ENCODE data around the gene AMOT. TPM values are rescaled to one million over a fixed set of nuclear protein-coding genes. Genes with fewer than 3 reads are reported as not detected.

The AMOT gene
- total RNA-seq, 1 donor from 2014 or later, result 36.9 TPM

DNA sequence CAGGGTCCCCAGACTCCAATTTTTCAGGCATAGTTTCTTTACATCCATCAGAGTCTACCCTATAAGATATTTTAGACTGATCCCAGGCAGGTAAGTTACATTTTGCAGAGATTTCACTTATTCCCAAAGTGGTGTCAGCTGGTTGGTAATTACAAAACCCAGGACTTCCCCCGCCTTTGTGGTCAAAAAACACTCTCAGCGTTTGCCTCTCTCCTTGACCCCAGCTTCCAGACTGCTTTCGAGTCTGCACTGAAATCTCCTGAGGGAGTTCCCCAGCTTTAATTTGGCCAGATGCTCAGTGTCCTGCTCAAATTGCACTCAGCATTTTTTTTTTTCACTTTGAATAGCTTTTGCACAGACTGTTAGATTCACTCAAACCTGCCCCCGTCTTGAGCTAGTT is 11.2 kb upstream of the AMOT start:
- Mint-ChIP-seq H3K27ac (ENCODE audit: unreplicated experiment) (no peak overlapping the region), H3K27me3 (ENCODE audit: low read depth, unreplicated experiment) (no peaks in the 10 kb centered on the region), H3K36me3 (ENCODE audit: low read depth, unreplicated experiment) (no peaks in the 10 kb centered on the region), H3K4me3 (ENCODE audit: unreplicated experiment) (no peak overlapping the region), H3K4me1 (ENCODE audit: low read depth, unreplicated experiment) (peaks cover 16% of the 10 kb centered on the region), H3K9me3 (ENCODE audit: unreplicated experiment) (no peaks in the 10 kb centered on the region)
- no peak overlapping the region for H3K4me2 ChIP-seq (ENCODE audit: low read length)
- no peak overlapping the region for H3K9ac ChIP-seq (ENCODE audit: low read length)
- no peaks in the 10 kb centered on the region for H3K36me3 ChIP-seq (ENCODE audit: insufficient read depth, low read length)
- H3K27me3 ChIP-seq (ENCODE audit: insufficient read depth, low read length), result no peaks in the 10 kb centered on the region
- FAIRE-seq, result no peak
- no peak for TF ChIP-seq EZH2 (IDR thresholded peaks at IDR 0.05; ENCODE audit: insufficient read depth, low read length)
- TF ChIP-seq, protein P1, sequence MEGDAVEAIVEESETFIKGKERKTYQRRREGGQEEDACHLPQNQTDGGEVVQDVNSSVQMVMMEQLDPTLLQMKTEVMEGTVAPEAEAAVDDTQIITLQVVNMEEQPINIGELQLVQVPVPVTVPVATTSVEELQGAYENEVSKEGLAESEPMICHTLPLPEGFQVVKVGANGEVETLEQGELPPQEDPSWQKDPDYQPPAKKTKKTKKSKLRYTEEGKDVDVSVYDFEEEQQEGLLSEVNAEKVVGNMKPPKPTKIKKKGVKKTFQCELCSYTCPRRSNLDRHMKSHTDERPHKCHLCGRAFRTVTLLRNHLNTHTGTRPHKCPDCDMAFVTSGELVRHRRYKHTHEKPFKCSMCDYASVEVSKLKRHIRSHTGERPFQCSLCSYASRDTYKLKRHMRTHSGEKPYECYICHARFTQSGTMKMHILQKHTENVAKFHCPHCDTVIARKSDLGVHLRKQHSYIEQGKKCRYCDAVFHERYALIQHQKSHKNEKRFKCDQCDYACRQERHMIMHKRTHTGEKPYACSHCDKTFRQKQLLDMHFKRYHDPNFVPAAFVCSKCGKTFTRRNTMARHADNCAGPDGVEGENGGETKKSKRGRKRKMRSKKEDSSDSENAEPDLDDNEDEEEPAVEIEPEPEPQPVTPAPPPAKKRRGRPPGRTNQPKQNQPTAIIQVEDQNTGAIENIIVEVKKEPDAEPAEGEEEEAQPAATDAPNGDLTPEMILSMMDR (IDR thresholded peaks at IDR 0.05; ENCODE audit: insufficient read depth, low read depth, low read length), result no peak
- H3K4me3 ChIP-seq (ENCODE audit: insufficient read depth, low read depth, low read length), result no peak overlapping the region
- H2AFZ ChIP-seq (ENCODE audit: low read depth, low read length), result no peak overlapping the region
- no peaks in the 10 kb centered on the region for H3K4me1 ChIP-seq (ENCODE audit: insufficient read depth, low read length)
- no peaks in the 10 kb centered on the region for H3K79me2 ChIP-seq (ENCODE audit: insufficient read depth, low read length)
- no peaks in the 10 kb centered on the region for H4K20me1 ChIP-seq (ENCODE audit: insufficient read depth, low read length)
- H3K9me3 ChIP-seq (ENCODE audit: insufficient read depth, low read depth, low read length), result no peaks in the 10 kb centered on the region
- peak; percentile 68 for DNase-seq (ENCODE audit: low read depth)
- no peak overlapping the region for H3K27ac ChIP-seq (ENCODE audit: low read depth, low read length)

DNA sequence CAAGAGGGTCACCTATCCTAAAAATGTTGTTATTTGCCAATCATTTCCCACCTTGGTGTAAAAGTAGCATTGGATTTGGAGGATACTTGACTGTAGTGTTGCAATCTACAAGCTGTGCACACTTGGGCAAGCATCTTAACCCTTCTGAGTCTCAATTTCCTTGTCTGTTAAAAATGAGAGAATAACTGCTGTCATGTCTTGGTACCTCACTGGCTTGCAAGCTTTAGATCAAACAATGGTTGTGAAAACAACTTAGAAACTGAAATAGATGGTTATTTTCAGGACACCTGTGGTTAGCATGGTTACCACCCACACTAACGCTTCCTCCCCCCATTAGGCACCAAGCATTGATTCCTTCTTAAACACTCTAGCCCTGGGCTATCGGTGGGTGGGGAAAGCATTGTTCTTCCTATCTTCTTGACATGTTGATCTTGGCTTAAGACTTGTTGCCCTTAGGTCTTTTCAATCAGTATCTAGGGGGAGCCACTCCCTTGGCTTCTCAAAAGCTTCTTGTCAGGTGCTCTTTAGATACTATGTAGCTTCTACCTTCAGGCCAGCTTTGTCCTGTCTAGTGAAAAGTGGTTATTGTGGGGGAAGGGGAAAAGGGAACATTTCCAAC is 10.6 kb upstream of the AMOT start:
- Histone ChIP-seq H3K4me1 (ENCODE audit: insufficient read depth, low read length) (no peaks in the 10 kb centered on the region), H3K9me3 (ENCODE audit: insufficient read depth, low read depth, low read length) (no peaks in the 10 kb centered on the region), H3K27me3 (ENCODE audit: insufficient read depth, low read length) (no peaks in the 10 kb centered on the region), H4K20me1 (ENCODE audit: insufficient read depth, low read length) (no peaks in the 10 kb centered on the region), H3K9ac (ENCODE audit: low read length) (no peak overlapping the region), H3K4me3 (ENCODE audit: insufficient read depth, low read depth, low read length) (no peak overlapping the region), H3K27ac (ENCODE audit: low read depth, low read length) (no peak overlapping the region), H3K36me3 (ENCODE audit: insufficient read depth, low read length) (no peaks in the 10 kb centered on the region), H3K79me2 (ENCODE audit: insufficient read depth, low read length) (no peaks in the 10 kb centered on the region), H2AFZ (ENCODE audit: low read depth, low read length) (no peak overlapping the region), H3K4me2 (ENCODE audit: low read length) (no peak overlapping the region)
- no peak overlapping the region for H3K27ac Mint-ChIP-seq (ENCODE audit: unreplicated experiment)
- no peaks in the 10 kb centered on the region for H3K36me3 Mint-ChIP-seq (ENCODE audit: low read depth, unreplicated experiment)
- H3K9me3 Mint-ChIP-seq (ENCODE audit: unreplicated experiment), result no peaks in the 10 kb centered on the region
- H3K27me3 Mint-ChIP-seq (ENCODE audit: low read depth, unreplicated experiment), result no peaks in the 10 kb centered on the region
- no peak overlapping the region for H3K4me3 Mint-ChIP-seq (ENCODE audit: unreplicated experiment)
- DNase-seq (ENCODE audit: low read depth) (no peak), FAIRE-seq (peak; percentile 59)
- H3K4me1 Mint-ChIP-seq (ENCODE audit: low read depth, unreplicated experiment), result peaks cover 16% of the 10 kb centered on the region
- no peak for TF ChIP-seq EZH2 (IDR thresholded peaks at IDR 0.05; ENCODE audit: insufficient read depth, low read length)
- TF ChIP-seq, protein P1 (IDR thresholded peaks at IDR 0.05; ENCODE audit: insufficient read depth, low read depth, low read length), result no peak

DNA sequence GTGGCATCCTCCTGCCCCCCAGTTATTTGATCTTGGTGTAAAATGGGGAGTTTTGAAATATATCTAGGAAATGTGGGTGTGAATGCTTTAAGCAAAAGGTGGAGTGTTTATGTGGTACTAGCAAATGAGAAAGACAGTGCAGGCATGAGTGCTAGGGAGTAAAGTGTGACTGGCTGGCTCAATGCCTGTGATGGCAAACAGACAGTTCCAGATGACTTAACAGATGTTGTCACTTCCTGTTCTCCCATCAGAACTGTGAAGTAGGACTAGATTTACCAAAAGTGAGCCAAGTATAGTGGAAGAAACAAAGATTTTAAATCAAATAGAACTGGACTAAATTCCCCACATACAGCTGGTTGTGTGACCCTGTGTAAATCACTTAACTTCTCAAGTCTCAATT is 8.4 kb upstream of the AMOT start:
- H3K4me3 ChIP-seq (ENCODE audit: insufficient read depth, low read depth, low read length), result no peak overlapping the region
- no peak overlapping the region for H3K27ac Mint-ChIP-seq (ENCODE audit: unreplicated experiment)
- no peak overlapping the region for H3K4me2 ChIP-seq (ENCODE audit: low read length)
- no peak for TF ChIP-seq EZH2 (IDR thresholded peaks at IDR 0.05; ENCODE audit: insufficient read depth, low read length)
- TF ChIP-seq, protein P1 (IDR thresholded peaks at IDR 0.05; ENCODE audit: insufficient read depth, low read depth, low read length), result no peak
- DNase-seq (ENCODE audit: low read depth) (no peak), FAIRE-seq (peak; percentile 60)
- H3K9me3 Mint-ChIP-seq (ENCODE audit: unreplicated experiment), result no peaks in the 10 kb centered on the region
- no peaks in the 10 kb centered on the region for H3K36me3 Mint-ChIP-seq (ENCODE audit: low read depth, unreplicated experiment)
- no peak overlapping the region for H3K9ac ChIP-seq (ENCODE audit: low read length)
- H3K79me2 ChIP-seq (ENCODE audit: insufficient read depth, low read length), result no peaks in the 10 kb centered on the region
- no peak overlapping the region for H3K27ac ChIP-seq (ENCODE audit: low read depth, low read length)
- H3K27me3 ChIP-seq (ENCODE audit: insufficient read depth, low read length), result no peaks in the 10 kb centered on the region
- no peaks in the 10 kb centered on the region for H4K20me1 ChIP-seq (ENCODE audit: insufficient read depth, low read length)
- peaks cover 16% of the 10 kb centered on the region for H3K4me1 Mint-ChIP-seq (ENCODE audit: low read depth, unreplicated experiment)
- H3K36me3 ChIP-seq (ENCODE audit: insufficient read depth, low read length), result no peaks in the 10 kb centered on the region
- no peak overlapping the region for H2AFZ ChIP-seq (ENCODE audit: low read depth, low read length)
- H3K4me1 ChIP-seq (ENCODE audit: insufficient read depth, low read length), result peaks cover 3% of the 10 kb centered on the region
- no peak overlapping the region for H3K4me3 Mint-ChIP-seq (ENCODE audit: unreplicated experiment)
- no peaks in the 10 kb centered on the region for H3K9me3 ChIP-seq (ENCODE audit: insufficient read depth, low read depth, low read length)
- H3K27me3 Mint-ChIP-seq (ENCODE audit: low read depth, unreplicated experiment), result no peaks in the 10 kb centered on the region

All from astrocyte (in vitro differentiated cells and primary cell).